Adrenal gland (tissue), 12 donors: Measurements from ENCODE around the gene ADGRB2. TPM values are rescaled to one million over a fixed set of nuclear protein-coding genes. Genes with fewer than 3 reads are reported as not detected.

Experiments
- DNase-seq, 7 donors: peaks; one replicate each; pipeline ENCODE4 v3.0.0-alpha.2; 2019 to 2020
- H3K27ac ChIP-seq, 5 donors: fragments of 200-600 bp; sonication (generic) in 4 of 5; 1 replicate in 3 of 5; 2 replicates in 2 of 5; pipeline versions ENCODE4 v1.5.1 to v1.8.0; 2016 to 2020; ENCODE audit warnings: mild to moderate bottlenecking in 1 of 5
- H3K27me3 ChIP-seq: fragments of 200-600 bp; 2 replicates; pipeline ENCODE4 v1.8.0; 2021
- H3K36me3 ChIP-seq, 2 donors: fragments of 200-600 bp; replicated peaks in 1 of 2; 1 replicate in 1 of 2; 2 replicates in 1 of 2; pipeline versions ENCODE4 v1.5.1 to v1.8.0; 2018 to 2022
- H3K4me1 ChIP-seq, 2 donors: fragments of 200-600 bp; replicated peaks in 1 of 2; 1 replicate in 1 of 2; 2 replicates in 1 of 2; pipeline versions ENCODE4 v1.5.1 to v1.8.0; 2018 to 2021
- H3K4me3 ChIP-seq, 4 donors: fragments of 200-600 bp; sonication (generic) in 3 of 4; one replicate each; pipeline ENCODE4 v1.5.1; 2016 to 2018
- H3K9me3 ChIP-seq, 3 donors: fragments of 200-600 bp; sonication (generic) in 1 of 3; replicated peaks in 1 of 3; 1 replicate in 2 of 3; 2 replicates in 1 of 3; pipeline versions ENCODE4 v1.5.1 to v1.8.0; 2016 to 2021
- POLR2A ChIP-seq, 2 donors: fragments of 450-650 bp; IDR thresholded peaks; one replicate each; pipeline ENCODE4 v1.6.1; 2017; ENCODE audit warnings: antibody characterized with exemption in 2 of 2, mild to moderate bottlenecking in 2 of 2, moderate library complexity in 1 of 2
- WGBS, 4 donors: extraction: QIAGEN DNeasy Blood & Tissue Kit in 2 of 4; methylation state at CpG; one replicate each; pipeline versions ENCODE4 v1.1.5 to v1.1.7; 2013 to 2017; 5-methylcytosine and 5-hydroxymethylcytosine counted together
- intact Hi-C, 2 donors: fragments of 100-400 bp; cut with DNase I; formaldehyde crosslinking; loops; one replicate each; pipeline versions ENCODE4 v1.14.1 to v1.15.0; 2022 to 2023
- polyA plus RNA-seq, 3 donors: library from polyadenylated mRNA; stranded (reverse); fragments of 200-250 nt in 2 of 3; fragments of 350-450 nt in 1 of 3; fragmentation: Illumina TruSeq in 1 of 3; extraction: RNeasy Lipid Tissue Mini Kit (QIAGEN cat#74804) in 1 of 3; gene quantifications; one replicate each; pipeline ENCODE4 v1.2.3, GENCODE V29; 2013 to 2014
- total RNA-seq, 9 donors: library from RNA; depleted of rRNA in 4 of 9; stranded (reverse); fragments of >200 nt in 4 of 9; fragments of 120-200 nt in 1 of 9; fragmentation: NEBNext Ultra II Directional in 1 of 9; extraction: Animal tissue kit (Norgen Biotek cat#: 25700) in 1 of 9; gene quantifications; one replicate each; pipeline versions ENCODE4 v1.1.0 to v1.2.4, GENCODE V29; 2013 to 2023
- TF ChIP-seq, protein P1 (sequence below), 6 experiments: fragments of 450-650 bp in 4 of 6; fragments of 200-600 bp in 2 of 6; sonication (generic) in 1 of 6; IDR thresholded peaks; 1 replicate in 5 of 6; 2 replicates in 1 of 6; pipeline versions ENCODE4 v1.5.1 to v1.8.0; 2016 to 2021; ENCODE audit warnings: antibody characterized with exemption in 6 of 6, mild to moderate bottlenecking in 2 of 6, moderate library complexity in 1 of 6
- donor health status: healthy with polysubstance abuse.
- donor health status: Bipolar disorder and iron deficiency.
- donor health status: DM: yes; HTN: yes; CAD: no.
- donor health status: DM: no; HTN: no; CAD: no.
- donor health status: DM: no; HTN: no; CAD: no.
- donor health status: DM: yes; HTN: yes; CAD: no.

Gene ADGRB2
- total and polyA plus RNA-seq, 12 donors, result 1.8 to 57.3 (median 5.1) TPM

GRCh38 chr1:31783846-31784245 lies 19.7 kb upstream of the ADGRB2 start:
- DNase-seq, result no peak

DNA sequence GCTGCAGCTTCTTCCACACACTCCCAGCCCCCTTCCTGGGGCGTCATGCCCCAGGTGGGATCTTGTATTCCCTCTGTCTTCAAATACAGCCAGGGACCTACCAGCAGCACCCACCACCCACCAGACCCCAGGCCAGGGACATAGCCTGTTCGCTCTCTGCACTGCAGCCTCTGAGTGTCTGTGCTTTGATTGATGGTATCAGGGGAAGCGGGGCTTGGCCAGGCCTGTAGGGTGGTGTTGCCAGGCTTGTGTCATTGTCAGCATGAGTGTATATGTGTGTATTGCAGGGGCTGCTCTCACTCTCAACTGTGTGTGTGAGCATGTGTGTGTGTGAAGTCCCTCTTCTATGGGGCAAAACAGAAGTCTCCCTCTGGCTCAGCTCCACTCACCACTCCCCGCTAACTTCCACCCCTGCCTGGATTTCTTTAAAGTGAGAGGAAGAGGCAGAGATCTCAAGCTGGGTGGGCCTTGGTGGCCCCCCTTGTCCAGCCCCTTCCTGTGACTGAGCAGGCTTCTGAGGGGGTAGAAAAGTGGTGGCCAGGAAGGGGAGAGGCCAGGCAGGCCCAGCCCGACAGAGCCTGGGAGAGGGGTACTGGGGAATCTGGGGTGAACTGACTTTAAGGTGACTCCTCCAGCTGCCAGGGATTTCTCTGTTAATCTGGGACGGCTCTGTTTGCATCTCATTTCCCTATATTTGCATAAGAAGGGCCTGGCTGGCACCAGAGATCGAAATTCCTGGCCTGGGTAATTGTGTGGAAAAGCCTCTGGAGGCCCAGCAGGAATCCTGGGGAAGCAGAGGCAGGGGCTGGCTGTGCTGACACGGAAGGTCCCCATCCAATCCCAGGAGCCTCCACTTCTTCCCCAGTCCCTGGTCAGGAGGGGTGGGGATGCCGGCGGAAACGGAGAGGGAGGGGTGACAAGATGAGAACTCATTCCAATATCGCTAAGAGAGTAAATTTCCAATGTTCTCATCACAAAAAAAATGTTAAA lies 18.6 kb upstream of the ADGRB2 start:
- H3K27me3 ChIP-seq, result no peaks in the 10 kb centered on the region
- TF ChIP-seq, protein P1, sequence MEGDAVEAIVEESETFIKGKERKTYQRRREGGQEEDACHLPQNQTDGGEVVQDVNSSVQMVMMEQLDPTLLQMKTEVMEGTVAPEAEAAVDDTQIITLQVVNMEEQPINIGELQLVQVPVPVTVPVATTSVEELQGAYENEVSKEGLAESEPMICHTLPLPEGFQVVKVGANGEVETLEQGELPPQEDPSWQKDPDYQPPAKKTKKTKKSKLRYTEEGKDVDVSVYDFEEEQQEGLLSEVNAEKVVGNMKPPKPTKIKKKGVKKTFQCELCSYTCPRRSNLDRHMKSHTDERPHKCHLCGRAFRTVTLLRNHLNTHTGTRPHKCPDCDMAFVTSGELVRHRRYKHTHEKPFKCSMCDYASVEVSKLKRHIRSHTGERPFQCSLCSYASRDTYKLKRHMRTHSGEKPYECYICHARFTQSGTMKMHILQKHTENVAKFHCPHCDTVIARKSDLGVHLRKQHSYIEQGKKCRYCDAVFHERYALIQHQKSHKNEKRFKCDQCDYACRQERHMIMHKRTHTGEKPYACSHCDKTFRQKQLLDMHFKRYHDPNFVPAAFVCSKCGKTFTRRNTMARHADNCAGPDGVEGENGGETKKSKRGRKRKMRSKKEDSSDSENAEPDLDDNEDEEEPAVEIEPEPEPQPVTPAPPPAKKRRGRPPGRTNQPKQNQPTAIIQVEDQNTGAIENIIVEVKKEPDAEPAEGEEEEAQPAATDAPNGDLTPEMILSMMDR (IDR thresholded peaks at IDR 0.05), result no peak
- TF ChIP-seq POLR2A (IDR thresholded peaks at IDR 0.05), result no peak
- 66 to 76% (median 73%) methylated on average over 12 of the region's 12 CpGs for WGBS, 4 donors
- H3K4me1 ChIP-seq, result no peaks in the 10 kb centered on the region
- H3K4me3 ChIP-seq, result no peak overlapping the region
- DNase-seq, result no peak
- peak overlapping the region in 2 of 5 donors; percentile 22 to 59 for H3K27ac ChIP-seq
- H3K36me3 ChIP-seq, result no peaks in the 10 kb centered on the region
- intact Hi-C loops, result no loop called here
- H3K9me3 ChIP-seq, result no peaks in the 10 kb centered on the region

More at GRCh38 chr1:31783846-31784245, 19.7 kb upstream of the ADGRB2 start:
- no peaks in the 10 kb centered on the region for H3K27me3 ChIP-seq
- no peak overlapping the region for H3K4me3 ChIP-seq
- H3K9me3 ChIP-seq, result no peaks in the 10 kb centered on the region
- no peaks in the 10 kb centered on the region for H3K36me3 ChIP-seq
- no peaks in the 10 kb centered on the region for H3K4me1 ChIP-seq
- intact Hi-C loops, result no loop called here
- H3K27ac ChIP-seq, result no peak overlapping the region
- WGBS, 4 donors, result 88 to 100% (median 92%) methylated on average over 1 to 3 of the region's 3 CpGs
- TF ChIP-seq POLR2A (IDR thresholded peaks at IDR 0.05), result no peak
- TF ChIP-seq, protein P1 (IDR thresholded peaks at IDR 0.05), result no peak

DNA sequence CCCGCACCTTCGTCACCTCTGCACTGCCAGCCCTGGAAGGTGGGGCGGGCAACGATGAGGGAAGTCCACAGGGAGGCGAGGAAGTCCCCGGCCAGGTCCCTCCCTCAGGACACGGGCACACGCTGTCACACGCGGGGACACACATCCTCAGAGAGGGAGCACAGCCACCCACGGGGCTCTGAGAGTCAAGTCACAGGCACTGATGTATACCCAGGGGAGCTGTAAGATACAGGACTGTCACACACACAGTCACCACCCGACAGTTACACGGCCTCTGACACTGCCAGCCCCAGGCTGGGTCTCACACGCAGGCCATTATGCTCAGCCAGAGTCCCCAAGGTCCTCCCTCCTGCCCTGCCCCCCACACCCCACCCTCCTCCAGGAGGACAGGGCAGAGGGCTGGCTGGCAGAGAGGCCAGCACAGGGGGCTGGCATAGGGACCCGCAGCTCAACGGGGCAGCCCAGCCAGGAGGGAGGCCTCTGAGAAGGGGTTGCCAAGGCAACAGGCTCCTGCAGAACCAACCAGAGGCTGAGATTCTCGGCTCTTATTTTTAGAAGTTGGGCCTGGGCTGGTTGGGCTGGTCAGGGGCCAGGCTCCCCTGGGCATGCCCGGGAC lies 17.7 kb upstream of the ADGRB2 start:
- peak in 1 of 7 donors; percentile 73 for DNase-seq
- Histone ChIP-seq H3K4me1 (no peaks in the 10 kb centered on the region), H3K36me3 (no peaks in the 10 kb centered on the region), H3K27me3 (no peaks in the 10 kb centered on the region), H3K27ac (peak overlapping the region in 1 of 5 donors; percentile 59), H3K4me3 (no peak overlapping the region), H3K9me3 (no peaks in the 10 kb centered on the region)
- TF ChIP-seq POLR2A (IDR thresholded peaks at IDR 0.05), result no peak
- intact Hi-C loops, result no loop called here
- WGBS, 4 donors, result 39 to 59% (median 56%) methylated on average over 4 to 18 of the region's 18 CpGs

DNA sequence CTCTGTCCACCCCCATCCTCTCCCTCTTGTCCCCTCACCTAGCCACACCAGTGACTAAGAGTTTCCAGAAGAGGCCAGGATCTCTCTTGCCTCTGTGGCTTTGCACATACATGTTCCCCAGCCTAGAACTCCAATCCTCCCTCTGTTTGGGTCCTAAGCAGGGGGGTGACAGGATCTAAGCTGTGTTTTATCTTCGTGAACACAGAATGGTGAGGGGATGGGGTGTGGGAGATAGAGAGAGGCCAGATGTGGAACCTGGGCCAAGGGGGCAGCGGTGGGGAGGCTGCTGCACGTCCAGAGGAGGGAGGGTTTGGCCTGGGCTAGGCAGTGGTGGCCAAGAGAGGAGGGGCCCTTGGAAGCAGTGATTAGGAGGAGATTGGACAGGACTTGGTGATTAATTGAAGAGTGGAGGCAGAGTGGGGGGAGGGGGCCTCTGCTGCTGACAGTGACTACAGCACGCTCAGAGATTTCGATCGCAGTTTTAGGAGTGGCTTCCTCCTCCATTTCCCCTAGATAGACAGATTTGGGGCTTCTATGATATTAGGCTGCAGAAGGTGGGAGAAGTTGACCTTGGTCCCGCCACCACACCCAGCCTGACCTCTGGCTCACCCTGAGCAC lies 17.1 kb upstream of the ADGRB2 start:
- Histone ChIP-seq H3K4me1 (no peaks in the 10 kb centered on the region), H3K27ac (peak overlapping the region in 1 of 5 donors; percentile 59), H3K4me3 (no peak overlapping the region), H3K36me3 (no peaks in the 10 kb centered on the region), H3K9me3 (no peaks in the 10 kb centered on the region), H3K27me3 (no peaks in the 10 kb centered on the region)
- intact Hi-C loops, result no loop called here
- no peak for DNase-seq
- 61 to 65% (median 62%) methylated on average over 6 to 7 of the region's 7 CpGs for WGBS, 4 donors
- TF ChIP-seq, protein P1 (IDR thresholded peaks at IDR 0.05), result no peak
- TF ChIP-seq POLR2A (IDR thresholded peaks at IDR 0.05), result no peak
